GM12865 (cell line): Measurements from ENCODE around the gene DGKI.

Experiments used
- DNase-seq: peaks from one replicate; pipeline ENCODE4 v3.0.0; 2010; ENCODE audit warnings: low read depth
- H3K4me3 ChIP-seq: 2 replicates; pipeline ENCODE4 v1.5.1; 2011; ENCODE audit warnings: mild to moderate bottlenecking, low read depth, low read length, control low read depth
- CTCF ChIP-seq: IDR thresholded peaks from 2 replicates; pipeline ENCODE4 v1.5.1; 2011; ENCODE audit warnings: low read length, control low read depth, low read depth, inconsistent platforms; ENCODE audit not compliant: insufficient read depth; ENCODE audit errors: missing control alignments

DGKI gene

DNA sequence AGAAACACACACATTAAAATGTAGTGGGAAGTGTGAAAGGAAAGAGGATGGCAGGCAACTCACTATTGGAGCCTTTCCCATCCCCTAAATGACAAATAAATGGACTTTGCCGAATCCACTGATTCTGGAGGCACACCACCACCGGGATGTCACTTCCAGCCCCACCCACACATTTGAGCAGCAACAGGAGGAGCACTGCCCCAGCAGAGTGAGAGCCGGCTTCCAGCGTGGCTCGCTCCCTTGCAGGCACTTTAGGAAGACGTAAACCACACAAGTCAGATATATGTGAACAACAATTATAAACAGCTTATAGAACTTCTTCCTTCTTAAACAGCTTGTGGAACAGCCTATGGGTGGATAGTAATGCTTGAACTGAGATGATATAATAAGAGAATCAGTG, 191.0 kb downstream of the DGKI start:
- no peak for DNase-seq
- H3K4me3 ChIP-seq: no peak overlapping the region
- TF ChIP-seq CTCF: no peak

- DNase-seq: no peak
- H3K4me3 ChIP-seq: no peak overlapping the region
- no peak for TF ChIP-seq CTCF
Observed at GRCh38 chr7:137652721-137653120, 194.1 kb downstream of the DGKI start.

DNA sequence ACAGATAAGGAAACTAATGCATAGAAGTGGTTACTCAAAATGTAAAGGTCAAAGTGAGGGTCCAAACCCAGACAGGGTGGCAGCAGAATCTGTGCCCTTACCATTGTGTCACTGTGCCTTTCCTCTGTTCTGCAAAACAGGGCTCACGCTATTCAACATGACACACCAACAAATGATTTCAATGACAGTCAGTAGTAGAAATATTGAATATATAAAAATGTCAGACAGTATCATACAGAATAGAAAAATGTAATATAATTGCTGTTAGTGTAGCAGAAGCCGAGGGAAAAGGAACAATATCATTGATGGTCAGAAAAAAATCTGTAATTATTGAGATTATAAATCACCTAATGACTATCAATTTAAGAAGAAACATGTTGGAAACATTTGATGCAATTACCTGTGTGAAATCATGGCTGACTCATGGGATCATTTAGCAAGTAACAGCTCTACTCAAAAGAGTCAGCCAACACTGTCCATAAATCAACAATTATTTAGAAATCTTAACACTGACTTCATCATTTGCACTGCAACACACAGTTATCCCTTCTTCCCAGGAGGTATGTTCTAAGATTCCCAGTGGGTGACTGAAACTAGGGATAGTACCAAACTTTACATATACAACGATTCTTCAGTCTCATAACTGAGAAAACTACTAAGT, 198.7 kb downstream of the DGKI start:
- TF ChIP-seq CTCF: no peak
- no peak for DNase-seq
- no peak overlapping the region for H3K4me3 ChIP-seq

GRCh38 chr7:137642472-137642871, 204.3 kb downstream of the DGKI start:
- no peak for TF ChIP-seq CTCF
- no peak overlapping the region for H3K4me3 ChIP-seq
- DNase-seq: no peak

GRCh38 chr7:137642031-137642430, 204.7 kb downstream of the DGKI start:
- TF ChIP-seq CTCF: no peak
- no peak overlapping the region for H3K4me3 ChIP-seq
- no peak for DNase-seq

GRCh38 chr7:137636376-137636775, 210.4 kb downstream of the DGKI start:
- no peak for TF ChIP-seq CTCF
- no peak overlapping the region for H3K4me3 ChIP-seq
- no peak for DNase-seq

DNA sequence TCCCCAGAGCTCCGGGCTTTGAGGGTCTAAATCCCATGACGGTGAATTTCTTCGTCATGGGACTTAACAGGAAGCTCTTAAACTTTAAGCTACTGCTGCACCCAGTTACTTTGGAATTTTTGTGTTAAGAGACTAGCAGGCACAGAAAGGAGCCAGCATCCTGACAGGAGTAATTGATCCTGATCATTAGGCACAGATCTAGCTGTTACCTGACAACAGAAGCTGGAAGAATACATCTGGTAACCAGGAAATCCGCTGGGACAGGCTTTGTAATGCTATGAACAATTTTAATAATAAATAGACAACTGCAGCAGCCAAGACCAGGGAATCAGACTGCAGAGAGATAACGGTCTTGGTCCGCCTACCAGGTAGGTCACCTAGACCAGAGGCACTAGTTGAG, 210.9 kb downstream of the DGKI start:
- H3K4me3 ChIP-seq: no peak overlapping the region
- no peak for DNase-seq
- no peak for TF ChIP-seq CTCF
